HG03342 (cell line): ENCODE measurements around the gene ACSM2A.
"Not testable (repeated sequence)": the region's sequence is repeated elsewhere in the genome, so short reads cannot be mapped to it uniquely, and the experiment has no call there.

Experiments used
- ATAC-seq: cut with Tn5 transposase; IDR thresholded peaks from one replicate; pipeline ENCODE4 v1.9.1; 2021; ENCODE audit warnings: mild to moderate bottlenecking, moderate library complexity; ENCODE audit not compliant: unreplicated experiment

Gene ACSM2A

DNA sequence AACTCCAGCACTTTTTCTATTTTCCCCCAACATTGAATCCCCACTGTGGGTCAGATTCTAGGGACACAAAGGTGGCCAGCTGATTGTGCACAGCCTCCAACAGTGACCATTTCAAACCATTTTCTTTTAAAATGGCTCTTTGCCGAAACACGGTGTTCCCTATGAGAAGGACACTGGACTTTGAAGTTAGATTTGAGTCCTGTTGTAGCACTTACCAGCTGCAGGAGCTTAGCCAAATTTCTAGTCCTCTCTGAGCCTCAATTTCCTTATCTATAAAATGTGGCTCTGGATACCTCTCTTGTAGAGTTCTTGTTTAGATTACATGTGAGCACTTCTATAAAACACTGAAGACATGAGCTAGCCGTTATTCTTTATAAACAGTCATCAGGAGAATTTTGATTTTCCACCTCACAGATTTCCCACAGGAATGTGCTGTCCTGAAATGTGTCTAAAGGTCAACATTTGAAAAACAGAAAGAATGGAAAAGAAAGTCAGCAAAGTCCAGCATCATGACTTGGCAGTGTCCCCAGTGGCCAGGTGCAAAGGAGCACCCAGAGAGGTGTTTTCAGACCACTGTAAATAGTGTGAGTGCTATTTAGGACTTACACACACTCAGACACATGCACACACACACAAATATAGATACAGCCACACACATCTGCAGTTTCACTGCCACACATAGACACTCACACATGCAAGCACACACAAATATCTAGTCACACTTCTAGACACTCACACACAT is 4.5 kb upstream of the ACSM2A start:
- not testable (repeated sequence) for ATAC-seq

DNA sequence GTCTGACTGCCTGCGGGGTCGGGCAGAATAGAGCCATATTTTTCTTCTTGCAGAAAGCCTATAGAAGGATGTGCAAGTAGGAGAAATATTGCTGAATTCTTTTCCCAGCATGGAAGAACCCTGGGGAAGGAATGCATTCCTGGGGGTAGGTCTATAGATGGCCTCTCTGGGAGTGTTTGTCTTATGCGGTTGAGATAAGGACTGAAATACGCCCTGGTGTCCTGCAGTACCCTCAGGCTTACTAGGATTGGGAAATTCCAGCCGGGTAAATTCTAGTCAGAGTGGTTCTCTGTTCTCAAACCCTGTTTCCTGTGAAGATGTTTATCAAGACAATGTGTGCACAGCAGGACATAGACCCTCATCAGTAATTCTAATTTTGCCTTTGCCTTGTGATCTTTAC is 2.3 kb downstream of the ACSM2A start:
- not testable (repeated sequence) for ATAC-seq

DNA sequence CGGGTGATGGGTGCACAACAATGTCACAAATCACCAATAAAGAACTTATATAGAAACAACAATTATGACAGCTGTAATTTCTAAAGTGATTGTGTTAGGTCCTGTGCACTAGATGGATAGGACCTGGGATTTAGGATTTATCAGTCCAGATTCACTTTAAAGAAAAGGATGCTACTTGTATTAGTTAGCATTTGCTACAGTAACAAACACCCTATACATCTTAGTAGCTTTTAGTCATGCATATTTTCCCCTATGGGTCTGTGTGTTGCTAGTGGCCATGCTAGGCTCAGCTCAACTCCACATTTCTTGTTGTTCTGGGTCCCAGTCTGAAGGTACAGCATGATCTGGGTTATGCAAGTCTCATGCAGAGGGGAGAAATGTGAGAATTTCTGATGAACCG is 7.9 kb downstream of the ACSM2A start:
- not testable (repeated sequence) for ATAC-seq

DNA sequence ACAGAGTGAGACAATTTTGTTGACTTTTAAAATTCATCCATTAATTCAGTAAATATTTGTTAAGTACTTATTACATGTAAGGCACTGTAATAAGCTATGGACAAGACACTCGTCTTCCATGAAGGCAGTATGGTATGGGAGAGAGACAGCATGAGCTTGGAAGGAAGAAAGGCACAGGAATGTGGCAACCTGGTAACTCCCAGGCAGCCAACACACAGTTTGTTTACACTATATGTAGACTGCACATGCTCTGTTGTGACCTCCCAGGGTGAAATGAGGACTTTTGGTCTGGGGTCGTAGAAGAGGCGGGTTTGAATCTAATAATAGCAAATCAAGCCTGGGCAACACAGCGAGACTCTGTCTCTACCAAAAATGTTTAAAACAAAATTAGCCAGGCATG is 9.0 kb downstream of the ACSM2A start:
- ATAC-seq, result not testable (repeated sequence)

DNA sequence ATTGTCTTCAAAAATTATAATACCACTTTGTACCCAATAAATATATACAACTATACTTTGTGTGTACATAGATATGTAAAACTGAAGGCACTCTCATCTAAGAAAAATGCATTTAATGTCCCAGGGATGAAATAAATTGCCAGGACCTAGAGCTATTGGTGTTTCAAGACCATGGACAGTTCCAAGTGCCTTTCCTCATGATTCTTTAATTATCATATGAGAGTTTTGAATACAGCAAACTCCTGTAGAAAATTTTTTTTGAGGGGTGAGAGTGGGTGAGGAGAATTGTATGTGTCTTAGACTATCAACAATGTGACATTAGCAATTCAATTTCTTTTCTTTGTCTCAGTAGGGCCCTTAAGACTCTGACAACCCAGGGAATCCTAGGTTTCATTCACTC is 17.6 kb downstream of the ACSM2A start:
- not testable (repeated sequence) for ATAC-seq

DNA sequence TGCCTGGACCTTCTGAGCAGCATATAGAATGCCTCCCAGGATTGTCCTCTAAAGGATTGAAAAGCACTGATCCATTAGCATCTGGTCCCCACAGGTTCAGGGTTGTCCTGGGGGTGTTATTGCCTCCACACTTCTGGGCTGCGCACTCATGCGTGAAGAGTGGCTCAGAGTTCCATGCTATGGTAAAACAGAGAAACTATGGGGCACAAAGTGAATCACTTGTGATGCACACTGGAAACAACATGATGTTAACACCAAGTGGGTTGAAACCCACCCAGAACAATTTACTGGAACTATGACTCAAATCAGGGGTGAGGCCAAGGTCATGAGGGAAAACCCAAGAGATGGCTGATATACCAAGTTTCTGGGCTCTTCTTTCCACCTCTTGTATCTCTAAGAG is 18.6 kb downstream of the ACSM2A start:
- not testable (repeated sequence) for ATAC-seq

DNA sequence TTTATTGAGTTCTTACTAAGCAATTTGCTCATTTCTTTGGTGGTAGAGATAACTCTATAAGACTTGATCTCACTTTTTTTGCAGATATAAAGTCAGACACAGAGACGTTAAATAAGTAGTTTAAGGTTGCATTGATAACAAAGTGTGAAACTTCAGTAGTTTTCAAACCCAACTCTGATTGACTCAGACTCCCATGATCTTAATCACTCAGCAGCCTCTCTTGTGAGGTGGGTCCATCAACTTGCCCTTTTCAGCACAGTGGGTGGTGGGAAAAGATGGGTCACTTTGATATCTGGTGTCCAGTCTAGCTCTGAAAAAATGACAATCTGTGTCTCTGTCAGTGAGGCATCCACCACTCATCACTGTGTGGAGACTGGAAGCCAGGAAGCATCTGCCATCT is 19.4 kb downstream of the ACSM2A start:
- ATAC-seq, result not testable (repeated sequence)

DNA sequence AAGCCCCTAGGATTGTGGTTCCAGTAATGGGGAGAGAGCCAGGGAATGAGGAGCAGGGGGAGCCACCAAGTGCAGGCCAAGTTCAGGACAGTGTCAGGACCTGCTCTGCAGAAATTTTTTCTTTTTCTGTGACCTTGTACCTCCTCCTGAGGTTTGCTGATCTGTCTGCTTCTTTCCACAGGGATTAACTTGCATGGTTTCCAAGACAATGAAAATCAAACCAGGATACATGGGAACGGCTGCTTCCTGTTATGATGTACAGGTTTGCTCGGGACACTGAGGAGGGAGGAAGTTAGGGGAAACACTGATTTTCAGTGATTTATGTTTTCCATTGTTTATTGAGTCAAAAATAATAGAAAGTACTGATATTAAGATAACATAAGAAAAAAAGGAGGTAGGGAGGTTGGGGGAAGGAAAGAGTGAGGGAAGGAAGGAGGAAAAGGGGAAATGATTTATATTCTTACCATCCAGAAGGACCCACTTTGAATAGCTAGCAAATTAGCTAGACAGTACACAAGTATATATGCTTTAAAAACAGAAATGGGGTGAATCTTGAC is 25.9 kb downstream of the ACSM2A start:
- not testable (repeated sequence) for ATAC-seq

DNA sequence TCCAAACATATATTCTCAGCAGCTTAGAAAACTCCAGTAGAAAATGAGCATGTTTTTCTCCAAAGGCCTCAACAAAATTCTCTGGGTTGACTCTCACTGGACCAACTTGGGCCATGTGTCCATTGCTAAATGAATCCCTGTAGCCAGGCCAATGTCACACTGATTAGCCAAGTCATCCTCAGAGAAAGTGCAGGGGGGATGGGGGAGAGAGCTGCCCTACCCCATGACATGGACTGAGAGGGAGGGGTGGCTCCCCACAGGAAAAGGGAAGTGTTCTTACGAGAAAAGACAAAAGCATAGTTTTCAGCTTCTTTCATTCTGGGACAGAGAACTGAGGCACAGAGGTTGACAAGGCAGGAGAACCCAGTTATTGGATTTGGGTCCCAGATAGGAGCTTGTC is 32.7 kb downstream of the ACSM2A start:
- ATAC-seq, result not testable (repeated sequence)

DNA sequence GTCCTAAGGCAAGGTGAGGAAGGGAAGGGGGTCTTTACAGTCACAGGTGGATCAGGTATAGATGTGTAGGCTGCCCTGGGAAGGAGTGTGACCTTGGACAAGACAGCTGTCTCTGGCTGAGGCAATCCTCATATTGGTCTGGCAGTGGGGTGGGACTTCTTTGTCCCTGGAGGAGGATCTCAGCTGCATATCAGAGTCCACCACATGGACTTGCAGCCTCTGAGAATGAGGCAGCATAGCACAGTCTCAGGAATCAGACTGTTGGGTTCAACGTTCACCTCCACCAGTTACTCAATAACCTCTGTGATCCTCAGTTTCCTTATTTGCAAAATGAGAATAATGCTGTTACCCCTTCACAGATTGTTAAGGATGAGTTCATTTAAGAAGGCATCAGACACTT is 33.4 kb downstream of the ACSM2A start:
- no peak for ATAC-seq

DNA sequence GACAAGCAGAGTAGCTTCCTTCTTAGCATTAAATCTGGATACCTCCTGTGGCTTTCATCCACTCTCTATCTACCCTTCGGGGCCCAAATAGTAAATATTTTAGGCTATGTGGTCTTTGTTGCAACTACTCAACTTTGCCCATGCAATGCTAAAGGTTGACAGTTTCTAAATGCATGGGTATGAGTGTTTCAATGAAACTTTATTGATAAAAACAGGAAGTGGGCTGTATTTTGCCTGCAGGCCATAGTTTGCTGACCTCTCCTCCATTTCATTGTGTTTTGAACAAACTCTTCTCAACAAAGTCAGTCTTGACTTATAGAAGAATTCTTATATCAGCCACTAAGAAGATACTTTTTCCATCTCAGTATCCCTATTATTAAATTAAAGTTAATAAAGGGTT is 34.1 kb downstream of the ACSM2A start:
- ATAC-seq, result no peak

DNA sequence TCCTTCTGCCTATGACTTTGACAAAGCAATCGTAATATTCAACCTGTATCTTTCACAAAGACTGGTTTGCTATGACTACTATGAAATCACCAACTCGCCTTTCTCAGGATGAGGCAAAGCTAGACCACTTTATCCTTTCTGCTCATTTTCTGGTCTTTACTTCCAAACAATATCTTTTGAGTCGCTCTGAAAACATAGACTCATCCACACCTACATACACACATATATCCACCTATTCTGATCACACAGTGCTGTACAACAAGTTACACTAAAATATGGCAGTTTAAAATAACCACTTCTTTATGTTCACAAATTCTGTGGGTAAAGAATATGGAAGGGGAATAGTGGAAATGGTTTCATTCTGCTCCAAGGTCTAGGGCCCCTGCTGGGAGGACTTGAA is 39.7 kb downstream of the ACSM2A start:
- not testable (repeated sequence) for ATAC-seq

DNA sequence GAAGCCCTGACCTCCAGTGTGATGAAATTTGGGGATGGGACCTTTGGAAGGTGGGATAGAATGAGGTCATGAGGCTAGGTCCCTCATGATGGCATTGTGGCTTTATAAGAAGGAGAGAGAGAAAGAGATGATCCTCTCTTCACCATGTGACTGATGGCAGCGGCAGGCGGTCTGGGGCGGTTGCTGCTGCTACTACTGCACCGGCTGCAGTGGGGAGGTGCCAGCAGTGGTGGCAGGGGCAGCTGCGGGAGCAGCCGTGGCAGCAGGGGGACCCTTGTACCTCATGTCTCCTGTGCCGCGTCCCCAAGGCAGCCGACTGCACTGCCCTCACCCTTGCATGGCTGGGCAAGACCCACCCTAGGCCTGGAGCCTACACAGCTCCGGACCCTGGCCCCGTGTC is 40.1 kb downstream of the ACSM2A start:
- not testable (repeated sequence) for ATAC-seq

DNA sequence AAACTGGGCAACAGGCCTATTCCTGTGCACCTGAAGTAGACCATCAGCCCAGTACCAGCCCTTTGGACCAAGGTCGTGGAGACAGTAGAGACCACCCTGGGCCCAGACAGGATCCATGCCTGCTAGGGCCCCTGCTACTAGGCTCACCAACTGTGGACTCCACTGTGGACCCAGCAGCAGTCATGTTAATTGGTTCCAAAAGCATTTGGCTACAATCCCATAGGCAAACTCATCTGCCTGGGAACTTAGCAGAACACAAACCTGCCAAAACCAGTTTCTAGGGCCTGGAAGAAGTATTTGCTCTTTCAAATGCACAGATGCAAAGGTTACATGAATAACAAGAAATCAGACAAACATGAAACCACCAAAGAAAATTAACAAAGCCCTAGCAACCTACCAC is 53.1 kb downstream of the ACSM2A start:
- ATAC-seq, result no peak

DNA sequence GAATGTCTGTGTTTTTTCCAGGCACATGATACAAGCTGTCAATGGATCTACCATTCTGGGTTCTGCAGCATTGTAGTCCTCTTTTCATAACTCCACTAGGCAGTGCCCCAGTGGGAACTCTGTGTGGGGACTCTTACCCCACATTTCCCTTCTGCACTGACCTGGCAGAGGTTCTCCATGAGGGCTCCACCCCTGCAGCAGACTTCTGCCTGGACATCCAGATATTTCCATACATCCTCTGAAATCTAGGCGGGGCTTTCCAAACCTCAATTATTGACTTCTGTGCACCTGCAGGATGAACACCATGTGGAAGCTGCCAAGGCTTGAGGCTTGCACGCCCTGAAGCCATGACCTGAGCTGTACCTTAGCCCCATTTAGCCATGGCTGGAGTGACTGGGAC is 56.0 kb downstream of the ACSM2A start:
- ATAC-seq, result no peak

DNA sequence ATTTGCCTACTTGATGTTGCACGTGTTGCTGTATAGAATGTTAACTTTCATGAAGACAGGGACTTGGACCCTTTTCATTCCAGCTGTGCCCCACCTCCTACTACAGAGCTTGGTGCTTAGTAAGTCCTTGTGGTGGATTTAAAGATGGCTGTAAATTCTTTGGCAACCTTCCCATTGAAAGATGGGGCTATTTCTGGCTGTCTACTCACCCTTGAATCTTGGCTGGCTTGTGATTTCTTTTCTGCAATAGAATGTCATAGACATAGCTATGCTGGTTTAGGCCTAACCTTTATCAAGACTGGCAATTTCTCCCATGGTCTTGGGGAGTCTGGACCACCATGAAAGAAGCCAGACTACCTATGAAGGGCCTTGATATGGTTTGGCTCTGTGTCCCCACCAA is 59.0 kb downstream of the ACSM2A start:
- no peak for ATAC-seq

DNA sequence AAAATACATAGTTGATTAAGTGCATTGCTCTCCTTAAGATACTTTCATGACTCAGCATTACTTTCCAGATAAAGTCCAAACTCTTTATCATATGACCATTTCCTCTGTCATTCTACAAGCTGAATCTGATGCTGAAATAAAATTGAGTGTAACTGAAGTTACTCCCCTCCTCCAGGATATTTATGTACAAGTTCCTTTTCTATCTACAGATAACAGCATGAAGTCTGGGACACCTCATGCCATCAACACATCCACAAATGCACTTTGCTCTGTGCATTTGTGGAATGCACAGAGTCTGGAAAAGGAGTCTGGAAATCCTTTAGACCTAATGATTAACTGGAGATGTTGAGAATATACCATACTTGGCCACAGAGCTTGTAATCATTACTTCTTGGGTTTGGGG is 64.4 kb downstream of the ACSM2A start:
- ATAC-seq, result no peak

DNA sequence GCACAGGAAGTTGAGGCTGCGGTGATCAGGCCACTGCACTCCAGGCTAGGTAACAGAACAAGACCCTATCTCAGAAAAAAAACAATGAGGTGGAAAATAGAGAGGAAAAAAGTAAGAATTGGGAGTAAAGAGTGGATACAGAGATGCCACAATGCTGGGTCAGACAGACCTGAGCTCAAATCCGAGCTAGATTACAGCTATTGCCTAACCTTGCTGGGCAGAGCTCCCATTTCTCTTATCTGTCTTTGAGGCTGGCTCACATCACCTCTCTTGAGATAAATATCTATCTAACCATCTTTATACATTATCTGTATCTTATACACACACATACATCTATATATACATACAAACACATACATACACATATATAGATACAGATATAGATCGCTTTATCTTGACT is 65.8 kb downstream of the ACSM2A start:
- ATAC-seq, result no peak

DNA sequence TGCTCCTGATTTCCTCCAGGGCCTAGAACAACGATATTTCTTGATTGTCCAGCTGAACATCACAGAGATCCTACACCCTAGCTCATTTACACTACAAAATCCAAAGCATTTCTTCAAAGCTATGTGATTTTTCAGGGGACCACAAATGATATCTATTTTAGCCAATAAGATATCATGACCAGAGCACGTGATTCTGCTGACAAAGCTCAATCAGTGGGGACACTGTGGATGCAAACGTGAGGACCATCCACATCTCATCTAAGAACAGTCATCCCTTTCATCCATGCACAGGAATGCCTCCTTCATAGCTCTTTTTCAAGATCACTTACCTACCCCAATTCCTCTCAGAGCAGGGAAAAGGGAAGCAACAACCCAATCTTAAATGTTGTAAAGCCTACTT is 67.9 kb downstream of the ACSM2A start:
- no peak for ATAC-seq

DNA sequence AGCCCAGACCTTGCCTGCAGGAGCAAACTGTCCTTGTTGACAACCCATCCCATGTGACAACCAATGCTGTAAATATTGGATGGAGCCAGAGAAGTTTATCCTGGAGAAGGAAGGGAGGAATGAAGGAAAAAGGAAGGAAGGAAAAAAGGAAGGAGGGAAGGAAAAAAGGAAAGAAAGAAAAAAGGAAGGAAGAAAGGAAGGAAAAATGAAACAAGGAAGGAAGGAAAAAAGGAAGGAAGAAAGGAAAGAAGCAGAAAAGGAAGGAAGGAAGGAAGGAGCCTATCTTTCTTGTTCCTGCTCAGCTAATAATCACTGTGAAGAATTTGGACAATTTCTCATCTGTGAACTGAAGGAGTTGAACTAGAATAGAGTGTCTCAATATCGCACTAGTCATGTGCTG is 68.8 kb downstream of the ACSM2A start:
- ATAC-seq, result no peak

DNA sequence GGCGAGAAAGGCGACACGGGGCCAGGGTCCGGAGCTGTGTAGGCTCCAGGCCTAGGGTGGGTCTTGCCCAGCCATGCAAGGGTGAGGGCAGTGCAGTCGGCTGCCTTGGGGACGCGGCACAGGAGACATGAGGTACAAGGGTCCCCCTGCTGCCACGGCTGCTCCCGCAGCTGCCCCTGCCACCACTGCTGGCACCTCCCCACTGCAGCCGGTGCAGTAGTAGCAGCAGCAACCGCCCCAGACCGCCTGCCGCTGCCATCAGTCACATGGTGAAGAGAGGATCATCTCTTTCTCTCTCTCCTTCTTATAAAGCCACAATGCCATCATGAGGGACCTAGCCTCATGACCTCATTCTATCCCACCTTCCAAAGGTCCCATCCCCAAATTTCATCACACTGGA is 80.5 kb downstream of the ACSM2A start:
- not testable (repeated sequence) for ATAC-seq

DNA sequence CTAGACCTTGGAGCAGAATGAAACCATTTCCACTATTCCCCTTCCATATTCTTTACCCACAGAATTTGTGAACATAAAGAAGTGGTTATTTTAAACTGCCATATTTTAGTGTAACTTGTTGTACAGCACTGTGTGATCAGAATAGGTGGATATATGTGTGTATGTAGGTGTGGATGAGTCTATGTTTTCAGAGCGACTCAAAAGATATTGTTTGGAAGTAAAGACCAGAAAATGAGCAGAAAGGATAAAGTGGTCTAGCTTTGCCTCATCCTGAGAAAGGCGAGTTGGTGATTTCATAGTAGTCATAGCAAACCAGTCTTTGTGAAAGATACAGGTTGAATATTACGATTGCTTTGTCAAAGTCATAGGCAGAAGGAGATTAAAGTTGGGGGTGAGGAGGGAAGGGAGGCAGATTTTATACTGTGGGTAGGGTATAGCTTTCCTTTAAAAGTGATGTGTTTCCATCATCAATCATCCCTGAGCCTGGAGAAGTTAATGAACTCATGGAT is 81.0 kb downstream of the ACSM2A start:
- not testable (repeated sequence) for ATAC-seq

DNA sequence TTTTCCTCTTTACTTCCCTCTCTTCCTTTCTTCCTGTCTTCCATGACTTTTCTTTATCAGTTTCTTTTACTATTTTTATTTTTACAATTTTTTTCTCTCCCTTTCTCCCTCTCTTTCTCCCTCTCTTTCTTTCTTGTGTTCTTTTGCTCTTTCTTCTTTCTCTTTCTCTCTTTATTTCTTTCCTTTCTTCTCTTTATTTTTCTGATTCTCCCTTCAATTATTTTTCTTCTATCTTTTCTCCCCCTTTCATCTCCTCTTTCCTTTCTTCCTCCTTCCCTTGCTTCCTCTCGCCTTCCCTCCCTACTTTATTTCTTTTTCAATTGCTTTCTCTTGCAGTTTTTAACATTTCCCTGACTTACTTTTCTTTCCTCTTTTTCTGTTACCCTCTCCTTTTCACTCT is 85.3 kb downstream of the ACSM2A start:
- not testable (repeated sequence) for ATAC-seq
